RPMI8226 (cell line): Measurements from ENCODE around the gene KLF9.
A peak's percentile ranks its signal among the peaks of the same experiment; 100 is the strongest.
"Not testable (repeated sequence)": the region's sequence is repeated elsewhere in the genome, so short reads cannot be mapped to it uniquely, and the experiment has no call there.

Experiments used
- DNase-seq: peaks from one replicate; pipeline ENCODE4 v3.0.0-alpha.2; 2015

The KLF9 gene

GRCh38 chr9:70403166-70403565 is 11.3 kb downstream of the KLF9 start:
- DNase-seq, result no peak

- no peak for DNase-seq
Observed at GRCh38 chr9:70402213-70402612, 12.2 kb downstream of the KLF9 start.

- DNase-seq, result not testable (repeated sequence)
Observed at GRCh38 chr9:70401241-70401640, 13.2 kb downstream of the KLF9 start.

- DNase-seq, result no peak
Observed at GRCh38 chr9:70400107-70400892, 14.2 kb downstream of the KLF9 start.

- no peak for DNase-seq
Observed at GRCh38 chr9:70399141-70399540, 15.3 kb downstream of the KLF9 start.

- DNase-seq, result peak; percentile 59
Observed at GRCh38 chr9:70398145-70398556, 16.3 kb downstream of the KLF9 start.

GRCh38 chr9:70395652-70396051 is 18.8 kb downstream of the KLF9 start:
- DNase-seq, result no peak

GRCh38 chr9:70392850-70393249 is 21.6 kb downstream of the KLF9 start:
- no peak for DNase-seq

GRCh38 chr9:70392189-70392588 is 22.3 kb downstream of the KLF9 start:
- DNase-seq, result no peak

- DNase-seq, result no peak
Observed at GRCh38 chr9:70390933-70391341, 23.5 kb downstream of the KLF9 start.

- no peak for DNase-seq
Observed at GRCh38 chr9:70389621-70390266, 24.7 kb downstream of the KLF9 start.

- no peak for DNase-seq
Observed at GRCh38 chr9:70389188-70389587, 25.3 kb downstream of the KLF9 start.

- DNase-seq, result no peak
Observed at GRCh38 chr9:70387663-70388062, 26.8 kb downstream of the KLF9 start.

GRCh38 chr9:70385426-70385825 is 29.0 kb downstream of the KLF9 start:
- DNase-seq, result no peak

- DNase-seq, result no peak
Observed at GRCh38 chr9:70382709-70383605, 31.5 kb downstream of the KLF9 start.

GRCh38 chr9:70382046-70382708 is 32.3 kb downstream of the KLF9 start:
- no peak for DNase-seq

- no peak for DNase-seq
Observed at GRCh38 chr9:70374962-70375618, 39.4 kb downstream of the KLF9 start.

- no peak for DNase-seq
Observed at GRCh38 chr9:70367305-70367930, 47.0 kb downstream of the KLF9 start.

- no peak for DNase-seq
Observed at GRCh38 chr9:70363760-70364159, 50.7 kb downstream of the KLF9 start.

GRCh38 chr9:70362952-70363351 is 51.5 kb downstream of the KLF9 start:
- no peak for DNase-seq

- DNase-seq, result no peak
Observed at GRCh38 chr9:70355801-70356200, 58.7 kb downstream of the KLF9 start.

- peak; percentile 5 for DNase-seq
Observed at GRCh38 chr9:70352802-70353201, 61.7 kb downstream of the KLF9 start.
